GM18868 (cell line): Measurements from ENCODE around the gene SNTG2.

ENCODE experiments used
- ATAC-seq: cut with Tn5 transposase; IDR thresholded peaks from one replicate; pipeline ENCODE4 v1.9.1; 2021; ENCODE audit warnings: mild to moderate bottlenecking, moderate library complexity; ENCODE audit not compliant: unreplicated experiment

The SNTG2 gene

GRCh38 chr2:951224-952006 is 766 bp downstream of the SNTG2 start:
- ATAC-seq = no peak

- ATAC-seq = no peak
These were observed 2.8 kb downstream of the SNTG2 start for GRCh38 chr2:953408-953807.

GRCh38 chr2:953975-954686 is 3.5 kb downstream of the SNTG2 start:
- no peak for ATAC-seq

DNA sequence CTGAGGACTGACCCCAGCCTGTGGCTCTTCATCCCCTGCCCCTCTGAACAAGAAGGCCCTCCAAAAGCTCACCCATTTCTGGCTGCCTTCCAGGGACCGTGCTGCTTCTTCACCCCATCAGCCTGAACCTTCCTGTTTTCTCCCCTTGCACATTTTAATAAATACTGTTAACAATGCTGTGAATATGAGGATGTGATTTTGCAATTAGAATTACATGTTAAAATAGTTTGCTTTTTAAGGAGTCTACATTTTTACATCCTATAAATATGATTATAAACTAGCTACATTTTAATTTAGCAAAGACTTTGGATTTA is 4.0 kb downstream of the SNTG2 start:
- ATAC-seq = no peak

GRCh38 chr2:955829-956731 is 5.4 kb downstream of the SNTG2 start:
- ATAC-seq = no peak

- no peak for ATAC-seq
These were observed 8.8 kb downstream of the SNTG2 start for GRCh38 chr2:959457-959856.

DNA sequence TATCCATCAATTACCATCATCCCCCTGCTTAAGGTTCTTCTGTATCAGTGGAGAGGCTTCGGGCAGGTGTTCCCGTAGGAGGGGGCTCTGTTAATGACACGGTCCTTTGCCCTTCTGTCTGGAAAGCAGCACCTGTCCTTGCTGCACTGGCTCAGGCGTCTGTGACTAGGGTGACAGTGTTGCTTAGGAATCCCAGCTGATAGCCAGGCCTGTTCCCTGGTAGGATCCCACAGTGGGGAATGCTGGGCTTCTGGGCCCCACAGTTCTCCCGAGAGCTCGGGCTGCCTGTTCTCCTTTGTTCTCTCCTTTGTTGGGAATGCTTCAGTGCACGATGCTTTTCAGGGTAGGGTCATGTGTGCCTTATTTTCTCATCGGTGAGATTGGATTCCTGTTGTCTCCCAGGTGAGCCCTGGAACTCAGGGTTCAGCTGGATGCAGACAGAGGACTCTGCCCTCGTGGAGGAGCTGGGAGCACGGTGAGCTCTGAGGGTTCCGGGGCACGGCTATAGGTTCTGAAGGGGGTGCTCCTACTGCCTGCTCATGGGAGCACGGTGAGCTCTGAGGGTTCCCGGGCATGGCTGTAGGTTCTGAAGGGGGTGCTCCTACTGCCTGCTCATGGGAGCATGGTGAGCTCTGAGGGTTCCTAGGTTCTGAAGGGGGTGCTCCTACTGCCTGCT is 9.6 kb downstream of the SNTG2 start:
- no peak for ATAC-seq

DNA sequence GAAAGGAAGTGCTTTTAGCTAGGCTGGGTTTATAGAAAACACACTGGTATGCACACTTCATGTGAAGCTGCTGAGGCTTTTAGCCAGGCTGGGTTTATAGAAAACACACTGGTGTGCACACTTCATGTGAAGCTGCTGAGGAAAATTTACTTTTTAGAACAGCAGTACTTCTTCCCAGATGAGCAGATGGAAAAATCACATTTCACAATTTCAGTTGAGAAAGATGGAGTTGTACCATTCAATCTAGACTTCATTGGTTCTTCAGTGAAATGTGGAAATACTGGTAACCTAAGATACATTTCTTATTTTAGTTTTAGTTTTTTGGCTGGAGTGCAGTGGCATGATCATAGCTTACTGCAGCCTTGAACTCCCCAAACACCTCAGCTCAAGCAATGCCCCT is 11.1 kb downstream of the SNTG2 start:
- ATAC-seq = no peak

- no peak for ATAC-seq
These were observed 13.2 kb downstream of the SNTG2 start for GRCh38 chr2:963876-964275.

DNA sequence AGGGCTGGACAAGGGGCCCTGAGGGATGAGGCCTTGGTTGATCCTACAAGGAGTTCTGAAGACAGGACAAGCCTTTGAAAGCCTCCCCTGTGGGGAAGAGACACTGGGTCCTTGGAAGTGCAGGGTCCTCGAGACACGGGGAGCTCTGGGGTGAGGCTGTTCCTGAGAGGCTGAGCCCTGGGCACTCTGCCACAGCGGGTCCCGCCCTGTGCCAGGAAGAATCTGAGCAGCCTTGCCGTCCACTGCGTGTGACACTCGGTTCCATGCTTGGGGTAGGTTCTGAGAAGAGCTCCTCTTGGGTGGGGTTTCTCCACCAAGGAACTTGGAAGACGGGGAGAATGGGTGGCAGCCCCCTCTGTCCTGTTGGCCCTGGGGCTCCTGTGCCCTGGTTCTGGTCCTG is 13.9 kb downstream of the SNTG2 start:
- no peak for ATAC-seq

GRCh38 chr2:965640-966147 is 15.0 kb downstream of the SNTG2 start:
- no peak for ATAC-seq

- ATAC-seq = no peak
These were observed 22.5 kb downstream of the SNTG2 start for GRCh38 chr2:973129-973528.

- peak; percentile 75 for ATAC-seq
These were observed 23.4 kb downstream of the SNTG2 start for GRCh38 chr2:974054-974453.

- peak; percentile 29 for ATAC-seq
These were observed 23.9 kb downstream of the SNTG2 start for GRCh38 chr2:974502-974901.

GRCh38 chr2:975095-975494 is 24.4 kb downstream of the SNTG2 start:
- no peak for ATAC-seq

- peak; percentile 43 for ATAC-seq
These were observed 28.6 kb downstream of the SNTG2 start for GRCh38 chr2:979069-979928.

DNA sequence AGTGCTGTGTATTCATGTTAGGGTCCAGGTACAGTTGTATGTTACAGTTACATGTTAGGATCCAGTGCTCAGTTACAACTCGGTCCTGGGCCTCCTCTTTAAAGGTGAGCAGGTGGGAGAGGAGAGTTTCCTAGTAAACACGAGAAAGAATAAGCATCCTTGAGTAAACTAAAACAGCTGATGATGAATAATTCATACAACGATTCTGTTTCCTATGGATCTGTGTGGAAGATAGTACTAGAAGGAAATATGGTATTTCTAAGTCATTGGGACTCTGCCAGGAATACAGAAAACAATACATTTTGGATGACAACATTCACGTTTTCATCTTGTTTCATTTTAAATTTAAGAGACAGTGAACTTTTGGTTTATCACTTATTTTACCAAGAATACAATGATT is 29.5 kb downstream of the SNTG2 start:
- no peak for ATAC-seq

DNA sequence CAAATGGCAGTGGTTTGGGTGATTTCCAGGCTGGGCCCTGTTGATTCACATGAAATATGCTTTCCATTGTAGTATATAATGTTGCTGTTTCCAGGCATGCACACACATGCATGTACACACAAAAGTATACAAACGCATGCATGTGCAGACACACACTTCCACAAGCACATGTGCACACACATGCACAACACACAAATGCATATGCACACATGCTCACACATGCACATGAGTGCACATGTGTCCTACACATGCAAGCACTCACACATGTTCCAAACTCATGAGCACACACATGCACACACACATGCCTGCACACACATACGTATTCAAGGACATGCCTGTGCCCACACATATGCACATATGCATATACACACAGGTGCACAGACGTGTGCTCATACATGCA is 30.6 kb downstream of the SNTG2 start:
- no peak for ATAC-seq

DNA sequence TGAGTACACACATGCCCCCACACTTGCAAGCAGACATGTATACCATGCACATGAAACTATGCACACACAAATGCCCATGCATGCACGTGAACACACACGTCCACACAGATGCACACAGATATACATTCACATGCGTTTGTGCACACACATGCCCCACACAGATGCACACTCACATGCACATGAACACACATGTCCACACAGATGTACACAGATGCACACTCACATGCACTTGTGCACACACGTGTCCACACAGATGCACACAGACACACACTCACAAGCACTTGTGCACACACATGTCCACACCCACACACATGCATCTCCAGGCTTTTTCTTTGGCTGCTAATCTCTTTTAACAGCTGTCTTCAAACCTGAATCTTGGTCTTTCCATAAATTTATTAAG is 31.1 kb downstream of the SNTG2 start:
- no peak for ATAC-seq

GRCh38 chr2:985317-985898 is 34.8 kb downstream of the SNTG2 start:
- no peak for ATAC-seq
